RCC 7860 (cell line): ENCODE data around the gene FAM83D.

Experiments
- DNase-seq: peaks from one replicate; pipeline ENCODE4 v3.0.0-alpha.2; 2015; ENCODE audit warnings: low spot score
- FAIRE-seq: peaks from 2 replicates; lab custom pipeline; 2012; peaks lifted over from hg19 to GRCh38; lab: Jason Lieb, UNC

The FAM83D gene

GRCh38 chr20:38926142-38926933, at the start of gene FAM83D:
Gene FAM83D, plus strand, starts transcription at chr20:38926417. Its CDS starts 26 bp downstream, at chr20:38926443.
- peak; percentile 91 for FAIRE-seq

GRCh38 chr20:38877483-38877882, 48.7 kb upstream of the FAM83D start:
- FAIRE-seq (no peak), DNase-seq (no peak)

More at GRCh38 chr20:38926142-38926933, at the start of gene FAM83D:
- peak; percentile 99 for DNase-seq

GRCh38 chr20:38878866-38879265, 47.4 kb upstream of the FAM83D start:
- no peak for DNase-seq
- no peak for FAIRE-seq

DNA sequence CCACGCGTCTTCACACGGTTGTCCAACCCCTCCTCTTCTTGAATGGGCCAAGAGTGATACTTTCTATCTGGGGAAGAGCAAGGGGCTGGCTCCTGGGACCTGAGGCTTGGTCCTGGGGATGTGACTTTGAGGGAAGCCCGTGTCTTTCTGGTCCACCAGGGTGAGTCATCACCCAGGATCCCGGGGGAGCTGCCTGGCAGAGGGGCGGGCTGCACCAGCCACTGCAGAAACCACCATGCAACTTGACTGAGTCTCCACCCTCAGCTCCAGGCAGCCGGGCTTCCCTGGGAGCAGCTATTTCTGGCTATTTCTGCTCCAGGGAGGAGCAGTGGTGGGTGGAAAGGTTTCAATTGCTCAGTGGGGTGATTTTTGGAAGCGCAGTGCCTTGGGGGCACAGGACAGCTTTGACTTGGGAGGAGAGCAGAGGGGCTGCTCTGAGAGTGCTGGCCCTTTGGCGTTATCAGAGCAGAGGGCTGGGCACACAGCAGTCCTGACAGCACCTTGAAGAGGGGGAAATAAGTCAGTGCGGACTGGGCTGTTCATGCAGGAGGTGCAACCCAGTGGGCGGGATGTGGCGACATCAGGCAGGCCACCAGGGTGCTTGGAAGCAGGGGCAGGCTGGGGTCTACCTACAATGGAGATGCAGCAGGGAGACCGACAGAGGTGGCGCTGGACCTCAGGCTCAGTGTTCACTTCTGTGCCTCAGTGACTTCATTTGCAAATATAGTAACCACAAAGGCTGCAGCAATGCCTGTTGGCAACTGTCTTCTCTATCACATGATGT, 45.1 kb upstream of the FAM83D start:
- DNase-seq, result no peak
- no peak for FAIRE-seq

DNA sequence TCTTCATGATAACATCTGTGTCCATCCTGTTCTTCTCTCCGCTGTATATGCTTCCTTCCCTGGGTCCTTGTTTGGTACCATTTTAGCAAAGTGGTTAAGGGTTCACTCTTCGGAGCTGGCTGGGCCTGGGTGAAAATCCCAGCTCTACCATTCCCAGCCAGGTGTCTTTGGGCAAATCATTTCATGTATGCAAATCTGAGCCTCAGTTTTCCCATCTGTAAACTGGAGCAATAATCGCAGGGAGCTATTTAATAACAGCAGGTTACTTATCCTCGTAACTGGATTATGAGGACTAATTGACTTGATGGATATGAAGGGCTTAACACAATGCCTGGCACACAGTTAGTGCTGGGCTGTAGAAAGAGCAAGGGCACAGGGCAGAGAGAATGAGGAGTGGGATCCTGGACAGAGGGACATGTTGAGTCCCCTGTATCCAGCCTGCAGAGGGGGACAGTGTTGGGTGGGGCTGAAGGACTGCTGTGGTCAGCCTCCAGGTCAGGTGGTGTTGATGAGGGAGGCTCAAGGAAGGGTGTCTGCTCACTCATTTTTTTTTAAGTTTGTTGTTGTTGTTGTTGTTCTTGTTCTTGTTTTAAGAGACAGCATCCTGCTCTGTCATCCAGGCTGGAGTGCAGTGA, 44.3 kb upstream of the FAM83D start:
- DNase-seq (no peak), FAIRE-seq (no peak)

- DNase-seq, result no peak
- FAIRE-seq, result no peak
These were observed 43.6 kb upstream of the FAM83D start for GRCh38 chr20:38882600-38882999.

GRCh38 chr20:38883081-38883980, 42.9 kb upstream of the FAM83D start:
- FAIRE-seq, result no peak

GRCh38 chr20:38883981-38884733, 42.1 kb upstream of the FAM83D start:
- no peak for DNase-seq
- no peak for FAIRE-seq

More at GRCh38 chr20:38883081-38883980, 42.9 kb upstream of the FAM83D start:
- DNase-seq, result no peak

- no peak for DNase-seq
- FAIRE-seq, result no peak
These were observed 40.9 kb upstream of the FAM83D start for GRCh38 chr20:38885357-38885756.

DNA sequence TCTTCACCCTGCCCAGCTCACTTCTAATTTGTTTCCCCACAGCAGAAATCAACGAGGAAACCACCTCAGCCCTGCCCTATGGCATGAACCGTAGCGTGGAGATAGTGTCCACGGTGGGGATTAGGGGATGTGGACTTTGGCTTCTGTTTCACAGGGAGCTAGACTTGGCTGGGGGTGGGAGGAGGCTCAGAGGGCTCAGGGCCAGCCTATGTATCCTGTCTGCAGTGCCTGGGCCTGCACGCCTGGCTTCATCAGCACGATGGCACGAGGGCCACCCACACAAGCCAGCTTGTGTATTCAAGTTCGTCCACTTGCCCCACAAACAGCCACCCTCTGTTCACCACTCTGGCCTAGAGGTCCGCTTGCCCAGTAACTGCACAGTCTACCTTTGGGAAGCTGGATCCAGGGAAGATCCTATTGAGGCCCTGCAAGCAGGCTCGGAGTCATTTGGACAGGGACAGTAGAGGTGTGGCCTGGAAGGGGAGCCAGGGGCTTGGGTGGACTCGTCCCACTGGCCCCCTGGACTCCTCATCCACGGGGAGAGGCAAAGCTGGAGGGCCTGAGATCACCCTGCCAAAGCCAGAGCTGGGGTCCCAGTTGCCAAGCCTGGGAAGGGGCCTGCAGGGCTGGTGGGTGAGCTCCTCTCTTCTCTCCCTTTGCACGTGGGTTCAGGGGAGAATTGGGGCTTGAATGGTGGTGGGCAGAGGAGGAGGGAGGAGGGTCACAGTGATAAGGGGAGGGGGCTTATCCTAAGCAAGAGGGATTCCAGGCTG, 38.0 kb upstream of the FAM83D start:
- no peak for FAIRE-seq
- no peak for DNase-seq

DNA sequence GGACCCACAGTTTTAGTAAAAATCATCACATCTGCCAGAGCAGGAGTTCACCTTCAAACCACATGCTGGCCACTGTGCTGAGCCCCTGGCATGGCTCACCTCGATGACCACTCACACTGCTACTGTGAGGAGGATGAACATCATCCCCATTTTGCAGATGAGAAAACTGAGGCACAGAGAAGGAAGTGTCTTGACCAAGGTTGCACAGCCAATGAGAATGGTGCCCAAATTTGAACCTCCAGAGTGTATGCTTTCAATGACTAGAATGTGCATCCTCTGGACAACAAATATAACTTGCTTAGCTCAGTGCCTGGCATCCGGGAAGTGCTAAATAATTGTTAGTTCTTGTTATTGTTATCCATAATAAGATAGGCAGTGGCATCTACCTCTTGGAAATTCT, 37.2 kb upstream of the FAM83D start:
- DNase-seq (no peak), FAIRE-seq (no peak)

GRCh38 chr20:38889792-38890496, 36.3 kb upstream of the FAM83D start:
- no peak for DNase-seq
- FAIRE-seq, result no peak

GRCh38 chr20:38890497-38890818, 35.8 kb upstream of the FAM83D start:
- no peak for FAIRE-seq
- DNase-seq, result no peak

- FAIRE-seq, result no peak
These were observed 33.9 kb upstream of the FAM83D start for GRCh38 chr20:38892091-38892981.

DNA sequence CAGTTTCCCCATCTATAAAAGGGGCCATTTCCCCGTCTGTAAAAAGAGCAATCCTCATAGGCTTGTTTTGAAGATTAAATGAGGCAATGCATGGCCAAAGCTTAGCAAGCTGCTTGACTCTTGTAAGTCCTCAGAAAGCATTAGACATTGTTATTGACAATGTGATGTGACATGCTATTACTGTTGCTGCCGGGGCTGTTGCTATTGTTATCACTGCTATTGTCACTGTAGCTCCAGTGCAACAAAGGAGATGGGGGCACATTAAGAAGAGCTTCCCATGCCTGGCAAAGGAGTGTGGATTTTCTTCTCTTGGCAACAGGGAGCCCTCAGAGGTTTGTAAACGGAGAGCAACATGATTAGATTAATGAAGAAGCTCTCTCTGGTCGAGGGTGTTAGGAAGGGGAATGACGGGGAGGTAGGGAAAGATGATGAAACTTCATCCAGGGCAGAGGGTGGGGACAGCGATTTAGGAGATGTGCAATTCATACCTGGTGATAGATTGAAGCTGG, 33.1 kb upstream of the FAM83D start:
- DNase-seq, result no peak
- no peak for FAIRE-seq

More at GRCh38 chr20:38892091-38892981, 33.9 kb upstream of the FAM83D start:
- DNase-seq, result no peak

DNA sequence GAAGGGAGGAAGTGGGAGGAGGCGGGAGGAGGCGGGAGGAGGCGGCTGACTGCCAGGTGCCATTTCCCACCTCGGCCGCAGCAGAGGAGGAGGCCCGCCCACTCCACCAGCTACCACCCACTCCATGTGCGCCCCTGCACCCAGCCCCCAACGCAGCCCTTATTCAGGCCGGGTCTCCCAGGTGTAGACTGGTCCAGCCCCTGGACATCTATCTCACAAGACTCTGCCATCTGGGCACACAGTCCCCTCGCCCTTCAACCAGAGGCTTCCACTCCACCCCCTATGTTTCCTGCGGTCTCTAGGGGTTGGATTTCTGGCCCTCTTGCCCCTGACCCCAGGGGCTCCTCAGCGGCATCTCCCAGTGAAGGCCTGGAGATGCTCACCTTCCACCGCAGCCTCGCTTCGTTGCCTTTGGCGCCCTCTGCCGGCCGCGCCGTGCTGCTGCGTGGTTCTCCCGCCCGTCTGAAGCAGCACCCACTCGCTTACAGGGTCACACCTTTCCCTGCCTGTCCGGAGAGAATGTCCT, 32.6 kb upstream of the FAM83D start:
- FAIRE-seq (no peak), DNase-seq (peak; percentile 36)
